Spleen (tissue), 7 donors: ENCODE data around the gene CPSF4L.

Experiments
- CTCF ChIP-seq, 11 experiments: fragments of 200-600 bp in 7 of 11; fragments of 450-650 bp in 4 of 11; sonication (generic) in 4 of 11; IDR thresholded peaks in 8 of 11; conservative IDR thresholded peaks in 3 of 11; 1 replicate in 7 of 11; 2 replicates in 4 of 11; pipeline versions ENCODE4 v1.4.0 to v1.8.0; 2016 to 2021; ENCODE audit warnings: antibody characterized with exemption in 11 of 11, inconsistent platforms in 4 of 11, mild to moderate bottlenecking in 1 of 11
- POLR2A ChIP-seq, 3 donors: fragments of 450-650 bp; IDR thresholded peaks; one replicate each; pipeline ENCODE4 v1.5.1; 2017; ENCODE audit warnings: antibody characterized with exemption in 3 of 3, mild to moderate bottlenecking in 1 of 3
- donor health status: DM: no; HTN: no; CAD: no; lungs with moderate emphysema.
- donor health status: DM: no; HTN: no; CAD: no.
- donor health status: DM: no; HTN: no; CAD: no.

GRCh38 chr17:73231395-73231794 is 30.3 kb downstream of the CPSF4L start:
- TF ChIP-seq CTCF (IDR thresholded peaks at IDR 0.05 in 8 of 11, conservative IDR thresholded peaks at IDR 0.05 in 3 of 11) (no peak), POLR2A (IDR thresholded peaks at IDR 0.05) (no peak)
